GM21717 (cell line): ENCODE data around the gene REV1.
"Not testable (repeated sequence)": the region's sequence is repeated elsewhere in the genome, so short reads cannot be mapped to it uniquely, and the experiment has no call there.

Experiments
- ATAC-seq: cut with Tn5 transposase; IDR thresholded peaks from one replicate; pipeline ENCODE4 v1.9.1; 2021; ENCODE audit warnings: mild to moderate bottlenecking, moderate library complexity; ENCODE audit not compliant: unreplicated experiment

Gene REV1

GRCh38 chr2:99489761-99490622 lies at the start of gene REV1:
REV1 (minus strand) TSS chr2:99490017; CDS start chr2:99464975, 25,042 bp downstream.
- peak; percentile 72 for ATAC-seq

GRCh38 chr2:99537910-99538485 lies 48.2 kb upstream of the REV1 start:
- ATAC-seq: no peak

GRCh38 chr2:99524056-99524455 lies 34.2 kb upstream of the REV1 start:
- no peak for ATAC-seq

- ATAC-seq: no peak
These were observed 32.3 kb upstream of the REV1 start for GRCh38 chr2:99522157-99522556.

GRCh38 chr2:99520813-99521212 lies 31.0 kb upstream of the REV1 start:
- ATAC-seq: no peak

GRCh38 chr2:99520195-99520594 lies 30.4 kb upstream of the REV1 start:
- no peak for ATAC-seq

GRCh38 chr2:99514357-99514756 lies 24.5 kb upstream of the REV1 start:
- ATAC-seq: no peak

- no peak for ATAC-seq
These were observed 22.4 kb upstream of the REV1 start for GRCh38 chr2:99512181-99512591.

GRCh38 chr2:99509387-99509786 lies 19.6 kb upstream of the REV1 start:
- ATAC-seq: no peak

- ATAC-seq: no peak
These were observed 18.4 kb upstream of the REV1 start for GRCh38 chr2:99507937-99508818.

- ATAC-seq: no peak
These were observed 15.2 kb upstream of the REV1 start for GRCh38 chr2:99504844-99505584.

- not testable (repeated sequence) for ATAC-seq
These were observed 14.0 kb upstream of the REV1 start for GRCh38 chr2:99503662-99504416.

GRCh38 chr2:99496021-99496420 lies 6.2 kb upstream of the REV1 start:
- ATAC-seq: no peak

- ATAC-seq: no peak
These were observed 5.5 kb upstream of the REV1 start for GRCh38 chr2:99495115-99495860.

GRCh38 chr2:99492721-99493120 lies 2.9 kb upstream of the REV1 start:
- no peak for ATAC-seq

GRCh38 chr2:99490623-99491461 lies 1.0 kb upstream of the REV1 start:
- peak; percentile 1 for ATAC-seq

GRCh38 chr2:99489063-99489760 lies 605 bp downstream of the REV1 start:
- peak; percentile 30 for ATAC-seq

GRCh38 chr2:99488539-99489062 lies 1.2 kb downstream of the REV1 start:
- ATAC-seq: no peak
